Uterus (tissue), 2 donors: ENCODE results near the gene SHROOM1.

Experiments used
- CTCF ChIP-seq, 4 experiments: fragments of 200-600 bp in 2 of 4; fragments of 450-650 bp in 2 of 4; sonication (generic) in 2 of 4; IDR thresholded peaks; one replicate each; pipeline ENCODE4 v1.5.1; 2016 to 2019; ENCODE audit warnings: antibody characterized with exemption in 4 of 4, mild to moderate bottlenecking in 2 of 4, moderate library complexity in 1 of 4
- POLR2A ChIP-seq, 2 donors: fragments of 450-650 bp; IDR thresholded peaks; one replicate each; pipeline ENCODE4 v1.6.1; 2016; ENCODE audit warnings: antibody characterized with exemption in 2 of 2, mild to moderate bottlenecking in 1 of 2, moderate library complexity in 1 of 2

GRCh38 chr5:132840313-132840712 is 9.9 kb upstream of the SHROOM1 start:
- TF ChIP-seq POLR2A (IDR thresholded peaks at IDR 0.05) (no peak), CTCF (IDR thresholded peaks at IDR 0.05) (no peak)
